ENCODE results near the gene TSPAN10. TPM values are rescaled to one million over a fixed set of nuclear protein-coding genes. Genes with fewer than 3 reads are reported as not detected.

TSPAN10 gene
- total and polyA plus RNA-seq, 2 experiments from 2014 or later, result 5.0 to 5.8 TPM

GRCh38 chr17:81644976-81645952, 8.3 kb downstream of the TSPAN10 start:
- H3K9me3 ChIP-seq (ENCODE audit: low read depth), result no peaks in the 10 kb centered on the region
- no peak for DNase-seq (ENCODE audit: low read depth in 1 of 2, low spot score in 1 of 2)
- no peaks in the 10 kb centered on the region for H3K36me3 ChIP-seq
- H3K27me3 ChIP-seq, result peaks cover 28% of the 10 kb centered on the region
- no peak overlapping the region for H3K4me3 ChIP-seq
- H3K4me1 ChIP-seq (ENCODE audit: low read depth), result no peaks in the 10 kb centered on the region
- H3K27ac ChIP-seq, result no peak overlapping the region
- no peak for TF ChIP-seq CTCF (IDR thresholded peaks at IDR 0.05; ENCODE audit: low read depth, low read length)

GRCh38 chr17:81646869-81647600, 10.0 kb downstream of the TSPAN10 start:
- peaks cover 28% of the 10 kb centered on the region for H3K27me3 ChIP-seq
- no peak for DNase-seq (ENCODE audit: low read depth in 1 of 2, low spot score in 1 of 2)

GRCh38 chr17:81647640-81648012, 10.6 kb downstream of the TSPAN10 start:
- no peaks in the 10 kb centered on the region for H3K4me1 ChIP-seq (ENCODE audit: low read depth)
- H3K36me3 ChIP-seq, result no peaks in the 10 kb centered on the region
- no peaks in the 10 kb centered on the region for H3K9me3 ChIP-seq (ENCODE audit: low read depth)
- TF ChIP-seq CTCF (IDR thresholded peaks at IDR 0.05; ENCODE audit: low read depth, low read length), result no peak
- no peak for DNase-seq (ENCODE audit: low read depth in 1 of 2, low spot score in 1 of 2)
- no peak overlapping the region for H3K4me3 ChIP-seq
- H3K27me3 ChIP-seq, result peaks cover 28% of the 10 kb centered on the region
- H3K27ac ChIP-seq, result no peak overlapping the region

More at GRCh38 chr17:81646869-81647600, 10.0 kb downstream of the TSPAN10 start:
- H3K4me1 ChIP-seq (ENCODE audit: low read depth), result no peaks in the 10 kb centered on the region
- no peaks in the 10 kb centered on the region for H3K36me3 ChIP-seq
- TF ChIP-seq CTCF (IDR thresholded peaks at IDR 0.05; ENCODE audit: low read depth, low read length), result no peak
- H3K27ac ChIP-seq, result no peak overlapping the region
- H3K9me3 ChIP-seq (ENCODE audit: low read depth), result no peaks in the 10 kb centered on the region
- H3K4me3 ChIP-seq, result no peak overlapping the region

- Histone ChIP-seq H3K36me3 (no peaks in the 10 kb centered on the region), H3K4me1 (ENCODE audit: low read depth) (peaks cover 4% of the 10 kb centered on the region), H3K4me3 (no peak overlapping the region), H3K27ac (no peak overlapping the region), H3K27me3 (peaks cover 28% of the 10 kb centered on the region), H3K9me3 (ENCODE audit: low read depth) (no peaks in the 10 kb centered on the region)
- TF ChIP-seq CTCF (IDR thresholded peaks at IDR 0.05; ENCODE audit: low read depth, low read length), result no peak
- no peak for DNase-seq (ENCODE audit: low read depth in 1 of 2, low spot score in 1 of 2)
Observed at GRCh38 chr17:81648013-81648706, 11.2 kb downstream of the TSPAN10 start.

- H3K4me1 ChIP-seq (ENCODE audit: low read depth), result peaks cover 4% of the 10 kb centered on the region
Observed at GRCh38 chr17:81648707-81649085, 11.7 kb downstream of the TSPAN10 start.

More at GRCh38 chr17:81648707-81649085, 11.7 kb downstream of the TSPAN10 start:
- Histone ChIP-seq H3K9me3 (ENCODE audit: low read depth) (no peaks in the 10 kb centered on the region), H3K27me3 (peaks cover 28% of the 10 kb centered on the region), H3K4me3 (no peak overlapping the region), H3K36me3 (no peaks in the 10 kb centered on the region), H3K27ac (no peak overlapping the region)
- TF ChIP-seq CTCF (IDR thresholded peaks at IDR 0.05; ENCODE audit: low read depth, low read length), result no peak
- no peak for DNase-seq (ENCODE audit: low read depth in 1 of 2, low spot score in 1 of 2)
